ENCODE data around the gene FBXL22.

Gene FBXL22

DNA sequence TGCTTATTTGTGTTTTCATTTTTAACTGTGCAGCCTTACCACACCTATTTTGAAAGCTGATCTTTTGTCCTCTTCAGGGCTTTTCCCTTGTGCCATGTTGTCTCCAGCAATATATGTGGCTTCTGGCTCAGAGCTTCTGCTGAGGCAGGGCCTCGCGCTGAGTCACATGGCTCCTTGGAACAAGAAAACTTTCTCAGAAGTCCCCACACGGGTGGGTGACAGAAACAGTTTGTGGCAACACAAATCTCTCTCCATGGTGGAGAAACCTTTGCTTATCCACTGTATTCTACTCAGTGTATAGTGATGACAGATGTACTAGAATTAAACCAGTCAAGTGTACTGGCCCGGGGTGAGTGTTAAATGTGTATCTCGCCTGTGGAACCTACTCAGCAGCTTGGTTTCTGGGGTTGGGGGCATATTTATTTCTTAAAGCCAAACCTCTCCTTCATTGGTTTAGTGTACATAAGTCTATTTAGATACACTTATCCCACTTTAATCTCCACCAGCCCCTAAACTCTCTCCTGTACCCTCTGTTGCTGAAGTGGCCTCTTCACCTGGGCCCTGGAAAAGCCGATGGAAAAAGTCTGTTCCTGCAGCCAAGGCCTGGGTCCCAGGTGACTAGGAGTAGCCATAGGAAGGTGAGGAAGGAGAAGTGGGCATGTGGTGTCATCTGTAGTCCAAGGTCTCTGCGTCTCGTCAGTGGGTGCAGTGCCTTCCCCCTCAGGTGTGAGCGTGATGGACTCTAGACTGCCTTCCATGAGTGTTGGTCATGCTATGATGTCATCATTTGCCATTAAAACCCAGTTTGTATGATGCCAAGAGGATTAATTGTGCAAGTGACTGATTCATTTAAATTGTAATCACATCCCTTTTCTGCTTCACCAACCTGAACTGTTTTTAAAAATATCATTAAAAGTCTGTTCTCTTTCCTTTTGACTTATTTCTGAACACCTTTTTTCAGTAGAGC lies 3.2 kb upstream of the FBXL22 start:
- no peak for DNase-seq (ENCODE audit: low read depth)

DNA sequence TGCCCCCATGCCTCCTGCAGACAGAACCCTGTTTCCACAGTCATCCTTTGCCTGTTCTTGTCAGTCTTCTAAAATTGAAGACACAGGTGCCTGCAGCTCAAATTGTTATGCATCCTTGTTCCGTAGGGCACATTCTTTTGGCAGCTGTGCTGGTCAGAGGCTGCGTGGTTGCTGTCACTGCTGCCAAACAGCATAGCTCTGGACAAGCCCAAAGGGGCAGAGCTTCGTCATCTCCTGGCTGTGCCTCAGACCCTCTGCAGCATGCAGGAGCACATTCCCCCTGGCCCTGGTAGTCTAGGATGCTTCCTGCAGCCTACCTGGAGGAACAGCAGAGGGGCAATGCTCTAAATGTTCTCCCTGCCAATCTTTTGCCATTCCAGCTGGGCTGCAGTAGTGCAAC lies 2.1 kb upstream of the FBXL22 start:
- no peak for DNase-seq (ENCODE audit: low read depth)

DNA sequence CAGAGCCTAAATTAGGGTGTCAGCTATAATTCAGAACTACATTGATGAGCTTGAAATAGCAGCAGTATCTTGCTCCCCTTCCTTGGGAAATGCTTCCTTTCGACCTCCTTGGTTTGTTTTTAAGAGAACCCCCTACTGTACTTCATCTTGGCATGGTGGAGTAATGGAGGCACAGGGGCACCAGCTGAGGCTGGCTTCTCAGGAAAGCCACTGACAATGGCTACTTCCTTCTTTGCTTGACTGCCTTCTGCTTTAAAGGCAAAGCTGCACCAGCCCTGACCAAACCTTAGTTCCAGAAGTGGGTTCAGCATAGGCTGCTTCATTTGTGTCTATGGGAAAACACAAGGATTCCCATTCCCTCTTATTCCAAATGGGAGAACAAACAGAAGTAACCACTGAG lies 1.5 kb upstream of the FBXL22 start:
- DNase-seq (ENCODE audit: low read depth), result no peak

DNA sequence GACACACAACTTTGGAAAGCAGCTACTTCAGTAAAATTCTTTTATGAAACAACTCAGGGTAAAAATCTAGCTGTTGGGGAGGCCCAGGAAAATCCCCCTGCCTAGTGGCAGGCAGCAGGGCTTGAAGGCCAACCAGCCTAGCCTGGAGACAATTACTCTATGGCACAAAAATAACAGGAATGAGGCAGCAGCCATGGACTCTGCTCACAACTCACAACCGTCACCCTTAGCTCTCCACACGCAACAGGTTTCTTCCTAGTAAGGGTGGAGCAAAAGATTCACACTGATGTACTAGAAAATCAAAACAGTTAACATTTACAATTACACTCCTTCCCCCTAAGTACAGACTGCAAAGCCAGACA lies 530 bp upstream of the FBXL22 start:
- DNase-seq (ENCODE audit: low read depth), result no peak

DNA sequence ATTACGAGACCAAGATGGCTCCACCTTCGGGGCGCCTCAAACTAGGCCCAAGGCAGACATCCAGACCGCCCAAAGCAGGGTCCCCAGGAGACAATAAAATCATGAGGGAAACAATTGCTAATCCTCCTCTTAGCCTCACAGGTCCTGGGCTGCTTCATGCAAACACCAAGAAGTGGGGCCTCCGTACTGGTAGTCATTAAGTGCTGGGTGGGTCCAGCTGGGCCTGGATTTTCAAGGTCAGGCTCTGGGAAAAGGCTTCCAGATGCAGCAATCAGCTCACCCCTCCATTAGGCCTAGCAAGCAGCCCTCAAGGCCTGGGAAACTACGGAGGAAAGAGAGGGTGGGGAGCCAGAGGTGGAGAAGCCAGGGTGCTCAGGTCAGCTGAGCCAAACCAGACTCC lies 634 bp downstream of the FBXL22 start:
- no peak for DNase-seq (ENCODE audit: low read depth)

DNA sequence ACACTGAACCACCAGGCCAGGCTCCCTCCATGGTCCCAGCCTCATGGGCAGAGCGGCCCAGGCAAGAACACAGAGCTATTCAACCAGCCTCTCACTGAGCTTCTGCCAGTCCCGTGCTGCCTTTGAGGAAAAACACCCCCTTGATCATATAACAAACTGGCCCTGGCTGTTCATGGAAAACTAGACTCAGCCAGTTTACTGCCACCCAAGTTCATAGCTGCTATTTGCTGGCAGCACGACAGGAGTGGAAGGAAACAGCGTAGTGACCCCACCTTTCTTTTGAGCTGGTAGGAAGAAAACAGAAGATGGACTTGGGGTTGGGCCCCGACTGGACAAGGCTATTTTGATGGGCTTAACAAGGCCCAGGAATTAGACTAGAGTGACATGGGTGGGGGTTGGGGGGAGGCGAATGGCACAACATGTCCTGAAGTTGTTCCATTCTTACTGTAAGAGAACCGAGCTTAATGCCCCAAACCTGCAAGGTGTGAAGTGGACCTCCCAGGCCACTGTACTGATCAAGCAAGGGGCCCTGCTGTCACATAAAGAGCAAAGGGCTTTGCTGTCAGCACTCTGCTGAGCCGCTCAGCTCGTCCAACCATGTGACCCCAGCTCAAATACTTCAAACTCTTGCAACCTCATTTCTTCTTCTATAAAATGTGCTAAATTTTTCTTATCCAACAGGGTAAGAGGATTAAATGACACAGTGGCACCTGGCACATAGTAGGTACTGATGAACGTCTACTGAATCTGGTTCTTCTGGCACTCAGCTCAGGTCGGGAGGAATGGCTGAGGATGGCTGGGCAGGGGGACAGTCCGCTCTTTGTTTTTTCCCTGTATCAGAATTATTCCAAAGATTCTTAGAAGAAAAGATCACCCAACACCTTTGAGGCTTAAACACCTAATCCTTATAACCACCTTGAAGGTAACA lies 1.6 kb downstream of the FBXL22 start:
- no peak for DNase-seq (ENCODE audit: low read depth)

- no peak for DNase-seq (ENCODE audit: low read depth)
Observed at GRCh38 chr15:63599401-63600000, 2.3 kb downstream of the FBXL22 start.

DNA sequence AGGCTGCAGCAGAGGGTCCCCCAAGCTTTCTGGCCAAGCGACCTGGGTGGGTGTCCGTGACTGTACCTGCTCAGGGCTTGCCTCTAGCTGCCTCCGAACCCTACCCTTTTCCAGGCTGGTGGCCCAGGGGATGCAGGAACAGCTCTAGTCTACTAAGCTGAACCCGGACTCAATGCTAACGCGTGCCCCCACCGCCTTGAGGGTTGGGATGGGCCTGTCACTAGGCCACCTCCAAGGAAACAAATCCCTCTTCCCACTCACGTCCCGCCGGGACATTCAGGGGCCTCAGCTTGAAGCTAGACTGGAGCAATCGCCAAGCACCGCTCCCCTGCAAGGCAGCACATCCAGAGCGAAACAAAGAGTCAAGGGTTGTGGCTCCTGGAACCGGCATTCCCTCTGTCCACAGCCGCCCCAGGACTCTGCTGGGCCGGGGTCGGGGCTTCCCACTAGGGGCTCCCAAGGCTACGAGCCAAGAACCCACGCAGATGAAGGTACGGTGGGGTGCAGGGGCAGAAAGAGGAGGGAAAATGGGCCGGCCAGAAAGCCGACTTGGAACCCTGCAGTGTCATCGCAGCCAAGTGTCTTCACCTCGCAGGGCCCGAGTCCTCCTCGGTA lies 2.9 kb downstream of the FBXL22 start:
- no peak for DNase-seq (ENCODE audit: low read depth)

GRCh38 chr15:63600616-63601025 lies 3.4 kb downstream of the FBXL22 start:
- peak; percentile 83 for DNase-seq (ENCODE audit: low read depth)

DNA sequence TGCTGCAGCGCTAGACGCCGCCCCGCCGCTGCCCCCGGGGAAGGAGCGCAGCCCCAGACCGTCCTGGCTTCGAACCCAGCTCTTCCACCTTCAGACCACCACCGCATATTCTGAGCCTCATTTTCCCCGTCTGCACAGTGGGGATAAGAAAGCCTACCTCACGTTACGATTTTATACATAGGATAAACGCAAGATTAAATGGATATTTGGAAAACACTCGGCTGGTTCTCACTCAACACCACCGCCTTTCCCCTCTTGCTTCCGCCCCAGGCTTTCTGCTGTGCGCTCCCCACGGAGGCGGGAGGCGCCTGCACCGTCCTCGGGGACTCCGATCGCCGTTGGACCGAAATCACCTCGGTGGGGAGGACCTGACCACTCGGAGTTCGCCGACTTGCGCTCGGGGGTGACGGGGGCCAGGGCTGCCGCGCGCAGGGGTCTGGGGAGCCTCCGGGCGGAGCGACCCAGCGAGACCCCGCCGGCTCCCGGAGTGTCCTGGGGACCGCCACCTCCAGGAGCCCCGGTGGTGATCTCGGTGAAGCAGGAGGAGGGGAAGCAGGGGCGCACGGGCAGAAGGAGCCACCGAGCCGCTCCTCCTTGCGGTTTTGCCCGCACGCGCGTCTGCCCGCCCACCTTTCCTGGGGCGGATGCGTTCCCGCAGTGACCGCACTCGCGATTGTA lies 4.0 kb downstream of the FBXL22 start:
- DNase-seq (ENCODE audit: low read depth), result peak; percentile 33

DNA sequence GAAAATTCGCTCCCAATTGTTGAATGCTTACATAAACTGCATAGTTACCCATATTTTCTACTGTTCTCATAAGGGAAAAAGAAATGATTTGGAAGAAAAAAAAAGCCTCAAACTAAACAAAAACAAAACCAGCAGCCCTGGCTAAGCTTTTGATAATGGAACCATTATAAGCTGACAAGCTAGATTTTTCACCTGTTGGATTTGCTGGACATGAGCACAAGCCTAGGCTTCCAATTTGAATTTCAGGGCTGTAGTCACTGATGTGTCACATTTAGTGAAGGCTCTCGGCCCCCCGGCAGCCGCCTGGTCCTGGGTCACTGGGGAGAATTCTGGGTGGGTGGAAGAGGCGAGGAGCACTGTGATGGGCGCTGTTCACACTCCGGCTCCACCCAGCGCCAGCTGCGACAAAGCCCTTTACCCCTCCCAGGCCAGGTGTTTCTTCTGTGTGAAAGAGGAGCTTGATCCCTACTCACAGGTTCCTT lies 4.6 kb downstream of the FBXL22 start:
- DNase-seq (ENCODE audit: low read depth), result no peak

GRCh38 chr15:63602595-63602994 lies 5.4 kb downstream of the FBXL22 start:
- DNase-seq (ENCODE audit: low read depth), result no peak

DNA sequence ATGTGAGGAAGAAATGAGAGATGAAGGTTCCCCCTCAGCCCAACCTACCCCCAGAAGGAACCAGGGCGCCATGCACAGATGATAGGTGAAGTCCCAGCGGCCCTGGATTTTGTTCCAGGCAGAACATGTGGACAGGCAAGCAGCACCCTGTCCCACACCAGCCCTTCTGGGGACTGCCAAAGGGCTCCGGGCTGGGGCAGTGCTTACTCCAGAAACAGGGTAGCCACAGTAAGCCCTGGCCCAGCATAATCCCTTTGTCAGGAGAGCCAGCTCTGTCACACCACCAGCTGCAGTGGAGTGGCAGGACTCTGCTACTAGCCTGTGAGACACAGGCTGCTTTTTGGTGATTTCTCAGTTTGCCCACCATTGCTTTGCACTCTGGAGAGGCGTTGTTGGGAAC lies 6.3 kb downstream of the FBXL22 start:
- DNase-seq (ENCODE audit: low read depth), result no peak

DNA sequence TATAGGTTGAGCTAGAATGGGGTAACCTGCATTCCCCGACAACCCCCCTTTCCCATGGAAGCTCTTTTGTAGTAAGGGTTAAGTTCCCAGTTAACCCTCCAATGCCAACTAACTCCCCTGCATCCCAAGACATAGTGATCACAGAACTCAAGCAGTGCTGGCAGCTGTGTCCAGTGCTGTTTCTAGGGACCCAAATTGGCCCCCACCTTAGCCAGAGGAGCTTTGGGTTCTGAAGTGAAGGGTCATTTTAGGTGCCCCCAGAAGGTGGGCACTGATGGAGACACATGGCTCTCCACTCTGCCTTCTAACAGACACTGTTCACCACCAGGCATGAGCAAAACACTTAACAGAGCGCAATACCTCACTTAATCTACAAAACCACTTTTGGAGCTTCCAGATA lies 7.1 kb downstream of the FBXL22 start:
- DNase-seq (ENCODE audit: low read depth), result no peak

- DNase-seq (ENCODE audit: low read depth), result no peak
Observed at GRCh38 chr15:63605036-63605435, 7.8 kb downstream of the FBXL22 start.

GRCh38 chr15:63605816-63606215 lies 8.6 kb downstream of the FBXL22 start:
- DNase-seq (ENCODE audit: low read depth), result no peak

GRCh38 chr15:63606308-63606707 lies 9.1 kb downstream of the FBXL22 start:
- no peak for DNase-seq (ENCODE audit: low read depth)

GRCh38 chr15:63608989-63609388 lies 11.8 kb downstream of the FBXL22 start:
- no peak for DNase-seq (ENCODE audit: low read depth)

DNA sequence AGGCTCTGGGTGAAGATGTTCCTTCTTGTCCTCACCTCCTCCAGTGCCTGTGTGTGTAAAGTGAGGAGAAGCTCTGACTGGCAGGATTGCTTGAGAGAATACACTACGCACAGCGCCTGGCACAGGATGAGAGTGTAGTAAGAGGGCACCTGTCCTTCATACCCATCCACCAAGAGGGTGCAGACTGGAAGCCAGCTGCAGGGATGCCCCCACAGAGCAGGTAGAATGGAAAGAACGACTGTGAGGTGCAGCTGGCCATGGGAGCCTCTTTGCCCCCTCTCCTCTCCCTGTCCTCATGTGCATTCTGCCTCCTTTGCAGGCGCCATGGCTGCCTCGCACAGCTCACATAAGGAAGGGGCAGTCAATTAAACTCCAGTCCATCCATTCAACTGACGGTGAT lies 12.3 kb downstream of the FBXL22 start:
- DNase-seq (ENCODE audit: low read depth), result no peak

- peak; percentile 50 for DNase-seq (ENCODE audit: low read depth)
Observed at GRCh38 chr15:63610209-63610841, 13.1 kb downstream of the FBXL22 start.

- no peak for DNase-seq (ENCODE audit: low read depth)
Observed at GRCh38 chr15:63611177-63611576, 14.0 kb downstream of the FBXL22 start.
